Loucy (cell line): Measurements from ENCODE around the gene ARHGAP22.

Source experiments
- CTCF ChIP-seq: fragments of 200-600 bp; sonication (generic); conservative IDR thresholded peaks from 2 replicates; pipeline ENCODE4 v1.5.1; 2014; ENCODE audit warnings: mild to moderate bottlenecking, antibody characterized with exemption, low read length
- EZH2phosphoT487 ChIP-seq: fragments of 200-600 bp; IDR thresholded peaks from 2 replicates; pipeline ENCODE4 v1.6.1; 2018; ENCODE audit warnings: antibody characterized with exemption, mild to moderate bottlenecking, moderate library complexity, borderline replicate concordance

GRCh38 chr10:48594803-48595538 is 9.9 kb downstream of the ARHGAP22 start:
- TF ChIP-seq CTCF (no peak), EZH2phosphoT487 (no peak)
